GM23248 (cell line): Measurements from ENCODE around the gene EGLN1. TPM values are rescaled to one million over a fixed set of nuclear protein-coding genes. Genes with fewer than 3 reads are reported as not detected.

ENCODE experiments used
- DNase-seq: peaks from one replicate; pipeline ENCODE4 v3.0.0-alpha.2; 2015
- H2AFZ ChIP-seq: fragments of 200-600 bp; sonication (generic); 2 replicates; pipeline ENCODE4 v1.6.1; 2016; ENCODE audit warnings: antibody characterized with exemption
- H3F3A ChIP-seq: fragments of 200-600 bp; sonication (generic); 2 replicates; pipeline ENCODE4 v1.6.1; 2016; ENCODE audit warnings: mild to moderate bottlenecking, antibody characterized with exemption, mixed run types; ENCODE audit not compliant: insufficient read depth
- H3K27ac ChIP-seq: fragments of 200-600 bp; sonication (generic); 2 replicates; pipeline ENCODE4 v1.5.1; 2016; ENCODE audit warnings: mild to moderate bottlenecking
- H3K27me3 ChIP-seq: fragments of 200-600 bp; sonication (generic); replicated peaks from 2 replicates; pipeline ENCODE4 v1.6.1; 2016; ENCODE audit warnings: mild to moderate bottlenecking; ENCODE audit not compliant: insufficient read depth
- H3K36me3 ChIP-seq: fragments of 200-600 bp; sonication (generic); 2 replicates; pipeline ENCODE4 v1.6.1; 2016; ENCODE audit warnings: low read depth, mild to moderate bottlenecking
- H3K4me1 ChIP-seq: fragments of 200-600 bp; sonication (generic); 2 replicates; pipeline ENCODE4 v1.6.1; 2016; ENCODE audit warnings: mild to moderate bottlenecking; ENCODE audit not compliant: insufficient read depth
- H3K4me2 ChIP-seq: fragments of 200-600 bp; sonication (generic); one replicate; pipeline ENCODE4 v1.6.1; 2016; ENCODE audit warnings: mild to moderate bottlenecking; ENCODE audit not compliant: unreplicated experiment
- H3K4me3 ChIP-seq: fragments of 200-600 bp; sonication (generic); 2 replicates; pipeline ENCODE4 v1.5.1; 2016; ENCODE audit warnings: mild to moderate bottlenecking
- H3K79me2 ChIP-seq: fragments of 200-600 bp; sonication (generic); 2 replicates; pipeline ENCODE4 v1.6.1; 2016; ENCODE audit warnings: mild to moderate bottlenecking; ENCODE audit not compliant: insufficient read depth
- H3K9ac ChIP-seq: fragments of 200-600 bp; sonication (generic); 2 replicates; pipeline ENCODE4 v1.6.1; 2016; ENCODE audit warnings: mild to moderate bottlenecking
- H3K9me2 ChIP-seq: fragments of 200-600 bp; sonication (generic); 2 replicates; pipeline ENCODE4 v1.6.1; 2016; ENCODE audit warnings: mixed run types, mild to moderate bottlenecking, moderate library complexity; ENCODE audit not compliant: insufficient read depth
- H3K9me3 ChIP-seq: fragments of 200-600 bp; sonication (generic); one replicate; pipeline ENCODE4 v1.6.1; 2017; ENCODE audit warnings: low read depth
- H4K20me1 ChIP-seq: fragments of 200-600 bp; sonication (generic); 2 replicates; pipeline ENCODE4 v1.6.0; 2016; ENCODE audit not compliant: insufficient read depth
- EZH2 ChIP-seq: fragments of 200-600 bp; sonication (generic); IDR thresholded peaks from 2 replicates; pipeline ENCODE4 v1.6.1; 2018; ENCODE audit warnings: antibody characterized with exemption, mild to moderate bottlenecking; ENCODE audit not compliant: insufficient read depth, poor library complexity, severe bottlenecking
- EZH2phosphoT487 ChIP-seq: fragments of 200-600 bp; sonication (generic); IDR thresholded peaks from 2 replicates; pipeline ENCODE4 v1.6.1; 2018; ENCODE audit warnings: antibody characterized with exemption, moderate library complexity, mild to moderate bottlenecking, low read depth; ENCODE audit not compliant: insufficient read depth
- WGBS, 2 experiments: methylation state at CpG; one replicate each; pipeline ENCODE4 v1.1.6; 2015 to 2017; ENCODE audit warnings: low lambda C conversion rate in 2 of 2, low coverage in 1 of 2; ENCODE audit errors: missing lambda C conversion rate in 2 of 2; 5-methylcytosine and 5-hydroxymethylcytosine counted together
- in situ Hi-C: fragments of 300-500 bp; cut with MboI; formaldehyde crosslinking; loops from 2 replicates; pipeline ENCODE4 v1.15.0; 2020
- polyA plus RNA-seq: library from polyadenylated mRNA; unstranded; fragments of >200 nt; fragmentation: Nextera tagmentation; extraction: Ambion mirVana; gene quantifications from 2 replicates; pipeline ENCODE4 v1.2.1, GENCODE V29; 2016
- total RNA-seq: library from RNA; depleted of rRNA; stranded (reverse); fragments of >200 nt; shearing (Covaris generic); gene quantifications from 2 replicates; pipeline ENCODE4 v1.2.3, GENCODE V29; 2014

EGLN1 gene
- total and polyA plus RNA-seq, 2 experiments from 2014 or later: 17.6 to 51.8 TPM

GRCh38 chr1:231363624-231364023 lies 58.5 kb downstream of the EGLN1 start:
- peaks cover 9% of the 10 kb centered on the region; the same call in 1 of the 2 replicates for H4K20me1 ChIP-seq
- TF ChIP-seq EZH2: no peak
- TF ChIP-seq EZH2phosphoT487: no peak
- H3K4me2 ChIP-seq: no peak overlapping the region
- DNase-seq: no peak
- no peaks in the 10 kb centered on the region for H3K9me2 ChIP-seq
- in situ Hi-C loops: no loop called here
- H3K4me1 ChIP-seq: peaks cover 6% of the 10 kb centered on the region
- no peak overlapping the region for H2AFZ ChIP-seq
- H3K27me3 ChIP-seq: no peaks in the 10 kb centered on the region
- H3K36me3 ChIP-seq: peaks cover 40% of the 10 kb centered on the region
- no peak overlapping the region for H3K9ac ChIP-seq
- no peak overlapping the region for H3K4me3 ChIP-seq
- no peak overlapping the region for H3K27ac ChIP-seq
- WGBS, 2 experiments: 97 to 98% methylated on average over 1 of the region's 1 CpG
- H3F3A ChIP-seq: peaks cover 20% of the 10 kb centered on the region
- no peaks in the 10 kb centered on the region for H3K9me3 ChIP-seq
- H3K79me2 ChIP-seq: peaks cover 46% of the 10 kb centered on the region

DNA sequence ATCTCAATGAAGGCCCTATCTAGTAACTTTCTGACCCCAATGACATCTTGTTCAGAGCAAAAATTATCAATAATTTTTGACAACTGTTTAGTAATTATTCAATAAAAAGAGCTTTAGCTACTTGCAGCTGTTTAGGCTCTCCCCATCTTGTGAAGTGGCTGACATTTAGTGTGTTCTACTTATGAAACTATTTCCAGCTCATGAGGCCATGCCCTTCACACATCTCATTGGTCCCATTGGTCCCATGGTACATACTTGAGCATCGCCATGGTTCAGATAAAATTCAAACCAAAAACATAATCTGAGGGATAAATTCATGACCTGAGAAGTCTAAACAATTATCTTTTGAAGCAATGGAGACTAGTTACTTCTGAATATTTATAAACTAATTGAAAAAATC lies 59.8 kb downstream of the EGLN1 start:
- no peak overlapping the region for H3K9ac ChIP-seq
- H4K20me1 ChIP-seq: peaks cover 9% of the 10 kb centered on the region; the same call in 1 of the 2 replicates
- H3K9me2 ChIP-seq: no peaks in the 10 kb centered on the region
- H3K4me1 ChIP-seq: peaks cover 12% of the 10 kb centered on the region
- no peak overlapping the region for H3K4me3 ChIP-seq
- no peak overlapping the region for H3K4me2 ChIP-seq
- peaks cover 37% of the 10 kb centered on the region for H3K36me3 ChIP-seq
- no peak overlapping the region for H3K27ac ChIP-seq
- H3K27me3 ChIP-seq: no peaks in the 10 kb centered on the region
- no peak for DNase-seq
- H3K9me3 ChIP-seq: no peaks in the 10 kb centered on the region
- peaks cover 18% of the 10 kb centered on the region for H3F3A ChIP-seq
- H3K79me2 ChIP-seq: peaks cover 46% of the 10 kb centered on the region
- no peak overlapping the region for H2AFZ ChIP-seq
- WGBS, 2 experiments: 96 to 100% methylated on average over 1 of the region's 1 CpG
- TF ChIP-seq EZH2phosphoT487 (no peak), EZH2 (no peak)
- in situ Hi-C loops: no loop called here

DNA sequence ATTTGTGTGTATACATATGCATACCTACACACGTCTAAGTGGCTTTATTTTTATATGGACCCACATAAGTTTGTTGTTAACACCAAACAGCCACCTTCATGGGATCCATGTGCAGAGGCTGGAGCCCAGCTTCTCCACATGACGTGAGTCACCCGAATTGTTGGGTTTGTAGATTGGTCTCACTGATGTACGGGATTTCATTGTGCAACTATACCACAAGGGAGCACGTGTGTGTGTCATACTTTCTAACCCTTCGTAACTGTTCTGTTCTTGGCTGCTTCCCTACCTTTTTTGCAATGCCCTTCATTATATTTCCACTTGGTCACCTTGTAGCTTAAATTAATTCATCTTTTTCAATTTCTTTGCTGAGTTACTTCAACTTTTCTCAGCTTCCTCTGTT lies 63.0 kb downstream of the EGLN1 start:
- peaks cover 22% of the 10 kb centered on the region for H3K4me1 ChIP-seq
- no peak overlapping the region for H2AFZ ChIP-seq
- peak overlapping the region; percentile 70 for H3K27ac ChIP-seq
- H3K9me2 ChIP-seq: no peaks in the 10 kb centered on the region
- H3K9ac ChIP-seq: peak overlapping the region; percentile 40; the same call in 1 of the 2 replicates
- no peak for TF ChIP-seq EZH2phosphoT487
- TF ChIP-seq EZH2: no peak
- H3K4me2 ChIP-seq: peak overlapping the region; percentile 62
- in situ Hi-C loops: no loop called here
- 0 out of 2 replicates have a peak, but pooled peaks cover 5% of the 10 kb centered on the region for H4K20me1 ChIP-seq
- WGBS, 2 experiments: 4 to 10% methylated on average over 6 of the region's 6 CpGs
- H3F3A ChIP-seq: peaks cover 27% of the 10 kb centered on the region
- H3K9me3 ChIP-seq: no peaks in the 10 kb centered on the region
- no peaks in the 10 kb centered on the region for H3K27me3 ChIP-seq
- DNase-seq: peak; percentile 98
- H3K36me3 ChIP-seq: peaks cover 9% of the 10 kb centered on the region; the same call in 1 of the 2 replicates
- no peak overlapping the region for H3K4me3 ChIP-seq
- peaks cover 30% of the 10 kb centered on the region for H3K79me2 ChIP-seq

- in situ Hi-C loops: no loop called here
- Histone ChIP-seq H3K9me2 (no peaks in the 10 kb centered on the region), H3K36me3 (peaks cover 6% of the 10 kb centered on the region; the same call in 1 of the 2 replicates), H4K20me1 (0 out of 2 replicates have a peak, but pooled peaks cover 5% of the 10 kb centered on the region), H3K9ac (no peak overlapping the region), H3K4me1 (peaks cover 22% of the 10 kb centered on the region), H3K27ac (peak overlapping the region; percentile 15), H3K4me3 (no peak overlapping the region), H3K79me2 (peaks cover 18% of the 10 kb centered on the region), H3F3A (peaks cover 26% of the 10 kb centered on the region), H3K4me2 (no peak overlapping the region), H3K27me3 (no peaks in the 10 kb centered on the region), H2AFZ (no peak overlapping the region), H3K9me3 (no peaks in the 10 kb centered on the region)
- peak; percentile 87 for DNase-seq
- TF ChIP-seq EZH2 (no peak), EZH2phosphoT487 (no peak)
- WGBS, 2 experiments: 2 to 6% methylated on average over 4 of the region's 4 CpGs
Observed at GRCh38 chr1:231357831-231358354, 64.2 kb downstream of the EGLN1 start.
